Caco-2 (cell line): Measurements from ENCODE around the gene ACSL1. TPM values are rescaled to one million over a fixed set of nuclear protein-coding genes. Genes with fewer than 3 reads are reported as not detected.

ENCODE experiments used
- BruUV-seq: library from RNA; stranded (reverse); fragments of 400-500 nt; replicated peaks from 2 replicates; lab custom pipeline; 2021; lab: Mats Ljungman, UMichigan
- CTCF ChIA-PET: fragments of 300-600 bp; sonication (Branson Sonifier 250); formaldehyde crosslinking; loops from one replicate; lab custom pipeline; 2022; ENCODE audit warnings: antibody characterized with exemption; lab: Charles Lee
- POLR2A ChIA-PET: fragments of 300-600 bp; sonication (Branson Sonifier 250); formaldehyde crosslinking; loops from one replicate; lab custom pipeline; 2022; ENCODE audit warnings: antibody characterized with exemption; lab: Charles Lee
- DNase-seq, 2 experiments: peaks; one replicate each; pipeline versions ENCODE4 v3.0.0 to v3.0.0-alpha.2; 2020 to 2022
- H3K27me3 ChIP-seq: replicated peaks from 2 replicates; pipeline ENCODE4 v1.6.0; 2011; ENCODE audit warnings: low read length; ENCODE audit not compliant: control insufficient read depth, insufficient read depth
- H3K36me3 ChIP-seq: 2 replicates; pipeline ENCODE4 v1.5.1; 2011; ENCODE audit warnings: low read length; ENCODE audit not compliant: control insufficient read depth, insufficient read depth
- H3K4me1 ChIP-seq: fragments of 250-450 bp; sonication (Bioruptor Pico); 2 replicates; pipeline ENCODE4 v1.5.1; 2020; ENCODE audit warnings: mild to moderate bottlenecking
- H3K4me3 ChIP-seq: 2 replicates; pipeline ENCODE4 v1.5.1; 2011; ENCODE audit warnings: low read depth, mild to moderate bottlenecking, control low read depth, low read length
- H3K9me3 ChIP-seq: fragments of 250-450 bp; sonication (Bioruptor Pico); 2 replicates; pipeline ENCODE4 v1.5.1; 2020; ENCODE audit warnings: mild to moderate bottlenecking, moderate library complexity
- H3K27ac Mint-ChIP-seq: one replicate; pipeline ENCODE4 v1.8.0; 2022; ENCODE audit warnings: mixed read lengths; ENCODE audit not compliant: unreplicated experiment
- H3K27me3 Mint-ChIP-seq: one replicate; pipeline ENCODE4 v1.8.0; 2022; ENCODE audit warnings: mixed read lengths; ENCODE audit not compliant: insufficient read depth, unreplicated experiment
- H3K36me3 Mint-ChIP-seq: one replicate; pipeline ENCODE4 v1.8.0; 2022; ENCODE audit warnings: mild to moderate bottlenecking, mixed read lengths; ENCODE audit not compliant: insufficient read depth, unreplicated experiment
- H3K4me1 Mint-ChIP-seq: one replicate; pipeline ENCODE4 v1.8.0; 2022; ENCODE audit warnings: low read depth, mixed read lengths; ENCODE audit not compliant: unreplicated experiment
- H3K4me3 Mint-ChIP-seq: one replicate; pipeline ENCODE4 v1.8.0; 2022; ENCODE audit warnings: mild to moderate bottlenecking, moderate library complexity, mixed read lengths; ENCODE audit not compliant: unreplicated experiment
- H3K9me3 Mint-ChIP-seq: one replicate; pipeline ENCODE4 v1.8.0; 2022; ENCODE audit warnings: mixed read lengths; ENCODE audit not compliant: unreplicated experiment
- CTCF ChIP-seq, 2 experiments: fragments of 200-600 bp in 1 of 2; IDR thresholded peaks; 1 replicate in 1 of 2; 2 replicates in 1 of 2; pipeline versions ENCODE4 v1.5.1 to v1.8.0; 2011 to 2022; ENCODE audit warnings: antibody characterized with exemption in 1 of 2, control low read depth in 1 of 2, inconsistent platforms in 1 of 2, low read depth in 1 of 2, low read length in 1 of 2, mild to moderate bottlenecking in 1 of 2, moderate library complexity in 1 of 2; ENCODE audit not compliant: insufficient read depth in 1 of 2, severe bottlenecking in 1 of 2, unreplicated experiment in 1 of 2
- intact Hi-C: fragments of 100-400 bp; cut with micrococcal nuclease; formaldehyde crosslinking; loops from one replicate; pipeline ENCODE4 v1.10.0; 2022; ENCODE audit not compliant: unreplicated experiment
- total RNA-seq: library from RNA; stranded (reverse); gene quantifications from 2 replicates; pipeline ENCODE4 v1.2.3, GENCODE V29; 2022

The ACSL1 gene
- total RNA-seq, 1 experiment from 2014 or later, result 100 TPM

GRCh38 chr4:184764601-184765000 is 61.2 kb downstream of the ACSL1 start:
- no peak overlapping the region for H3K4me3 Mint-ChIP-seq
- Histone ChIP-seq H3K9me3 (no peaks in the 10 kb centered on the region), H3K27me3 (no peaks in the 10 kb centered on the region), H3K36me3 (no peaks in the 10 kb centered on the region; the same call in 1 of the 2 replicates), H3K4me3 (no peak overlapping the region), H3K4me1 (no peaks in the 10 kb centered on the region)
- H3K9me3 Mint-ChIP-seq, result no peaks in the 10 kb centered on the region
- ChIA-PET CTCF (no interaction called here), POLR2A (no interaction called here)
- H3K27me3 Mint-ChIP-seq, result no peaks in the 10 kb centered on the region
- intact Hi-C loops, result no loop called here
- H3K27ac Mint-ChIP-seq, result no peak overlapping the region
- no peaks in the 10 kb centered on the region for H3K4me1 Mint-ChIP-seq
- no peak for DNase-seq
- H3K36me3 Mint-ChIP-seq, result peaks cover 37% of the 10 kb centered on the region
- no peak for TF ChIP-seq CTCF (IDR thresholded peaks at IDR 0.05; ENCODE audit: insufficient read depth in 1 of 2, low read depth in 1 of 2, low read length in 1 of 2, severe bottlenecking in 1 of 2, unreplicated experiment in 1 of 2)
- BruUV-seq, result no TSS peak

GRCh38 chr4:184763150-184763780 is 62.5 kb downstream of the ACSL1 start:
- no peaks in the 10 kb centered on the region for H3K27me3 ChIP-seq
- CTCF ChIA-PET, result no interaction called here
- no peak for TF ChIP-seq CTCF (IDR thresholded peaks at IDR 0.05; ENCODE audit: insufficient read depth in 1 of 2, low read depth in 1 of 2, low read length in 1 of 2, severe bottlenecking in 1 of 2, unreplicated experiment in 1 of 2)
- no peak overlapping the region for H3K4me3 ChIP-seq
- Mint-ChIP-seq H3K36me3 (peaks cover 41% of the 10 kb centered on the region), H3K27ac (no peak overlapping the region), H3K9me3 (no peaks in the 10 kb centered on the region), H3K27me3 (no peaks in the 10 kb centered on the region), H3K4me1 (no peaks in the 10 kb centered on the region), H3K4me3 (no peak overlapping the region)
- H3K36me3 ChIP-seq, result no peaks in the 10 kb centered on the region; the same call in 1 of the 2 replicates
- H3K4me1 ChIP-seq, result no peaks in the 10 kb centered on the region
- intact Hi-C loops, result no loop called here
- DNase-seq, result no peak
- POLR2A ChIA-PET, result no interaction called here
- no peaks in the 10 kb centered on the region for H3K9me3 ChIP-seq
- BruUV-seq, result no TSS peak

DNA sequence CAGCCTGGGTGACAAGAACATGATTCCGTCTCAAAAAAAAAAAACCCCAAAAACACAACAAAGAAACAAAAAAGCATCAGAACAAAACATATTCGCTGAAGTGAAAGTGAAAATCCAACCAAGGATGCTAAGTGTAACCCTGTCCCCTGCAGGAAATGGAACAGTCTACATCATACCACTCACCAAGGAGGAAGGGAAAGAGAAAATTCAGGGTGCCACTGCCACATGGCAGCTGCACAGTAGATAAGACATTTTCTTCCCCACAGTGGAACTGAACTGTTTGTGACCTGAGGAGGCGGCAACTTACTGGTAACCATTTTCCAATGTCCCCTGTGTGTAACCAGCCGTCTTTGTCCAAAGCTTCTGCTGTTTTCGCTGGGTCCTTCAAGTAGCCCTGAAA is 63.7 kb downstream of the ACSL1 start:
- intact Hi-C loops, result no loop called here
- no TSS peak for BruUV-seq

More for the DNA sequence above, 63.7 kb downstream of the ACSL1 start:
- peaks cover 33% of the 10 kb centered on the region for H3K36me3 Mint-ChIP-seq
- no peak for TF ChIP-seq CTCF (IDR thresholded peaks at IDR 0.05; ENCODE audit: insufficient read depth in 1 of 2, low read depth in 1 of 2, low read length in 1 of 2, severe bottlenecking in 1 of 2, unreplicated experiment in 1 of 2)
- Histone ChIP-seq H3K36me3 (no peaks in the 10 kb centered on the region), H3K27me3 (no peaks in the 10 kb centered on the region), H3K9me3 (no peaks in the 10 kb centered on the region), H3K4me1 (no peaks in the 10 kb centered on the region), H3K4me3 (no peak overlapping the region)
- H3K9me3 Mint-ChIP-seq, result no peaks in the 10 kb centered on the region
- ChIA-PET POLR2A (no interaction called here), CTCF (no interaction called here)
- no peaks in the 10 kb centered on the region for H3K27me3 Mint-ChIP-seq
- H3K4me3 Mint-ChIP-seq, result no peak overlapping the region
- no peaks in the 10 kb centered on the region for H3K4me1 Mint-ChIP-seq
- H3K27ac Mint-ChIP-seq, result no peak overlapping the region
- no peak for DNase-seq
